ENCODE measurements around the gene SPPL2B.

DNA sequence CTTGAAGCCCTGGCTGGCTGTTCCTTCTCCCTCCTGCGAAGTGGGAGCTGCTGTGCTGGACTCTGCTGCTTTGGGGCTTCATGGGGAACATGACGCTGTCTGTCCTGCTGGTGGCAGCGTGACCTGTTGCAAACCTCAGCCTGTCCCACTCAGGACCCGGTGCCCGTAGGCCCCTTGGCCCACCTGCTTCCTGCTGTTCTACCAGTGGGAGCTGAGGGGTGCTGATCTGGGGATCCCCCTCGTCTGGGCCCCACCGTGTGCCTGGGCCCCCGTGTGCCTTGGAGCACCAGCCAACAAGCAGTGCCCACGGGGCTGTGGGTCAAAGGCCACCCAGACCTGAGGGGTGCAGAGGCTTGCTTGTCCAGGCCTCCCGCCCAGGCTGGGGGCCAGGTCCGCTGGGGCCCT is 5.3 kb downstream of the SPPL2B start:
- TF ChIP-seq POLR2A (IDR thresholded peaks at IDR 0.05) (no peak), CTCF (IDR thresholded peaks at IDR 0.05) (no peak), POLR2AphosphoS5 (IDR thresholded peaks at IDR 0.05) (no peak)
